Esophagus squamous epithelium (tissue), 4 donors: ENCODE results near the gene ANK3.

Experiments
- CTCF ChIP-seq, 6 experiments: fragments of 450-650 bp in 4 of 6; fragments of 200-600 bp in 2 of 6; sonication (generic) in 2 of 6; IDR thresholded peaks; one replicate each; pipeline ENCODE4 v1.5.1; 2016 to 2019; ENCODE audit warnings: antibody characterized with exemption in 6 of 6, mild to moderate bottlenecking in 4 of 6, moderate library complexity in 4 of 6
- POLR2A ChIP-seq, 4 donors: fragments of 450-650 bp; IDR thresholded peaks; one replicate each; pipeline ENCODE4 v1.6.1; 2017; ENCODE audit warnings: antibody characterized with exemption in 4 of 4, mild to moderate bottlenecking in 4 of 4, moderate library complexity in 3 of 4

GRCh38 chr10:60347270-60347669 lies 42.4 kb downstream of the ANK3 start:
- TF ChIP-seq CTCF (IDR thresholded peaks at IDR 0.05) (no peak), POLR2A (IDR thresholded peaks at IDR 0.05) (no peak)
